WTC11 (cell line): ENCODE measurements around the gene TFF2. TPM values are rescaled to one million over a fixed set of nuclear protein-coding genes. Genes with fewer than 3 reads are reported as not detected.

ENCODE experiments used
- ATAC-seq: fragments of 200-7000 bp; cut with Tn5 transposase; 2 replicates; pipeline ENCODE4 v1.10.0; 2021; ENCODE audit warnings: mild to moderate bottlenecking, moderate library complexity
- CTCF ChIA-PET: fragments of 300-600 bp; sonication (Branson Sonifier 250); formaldehyde crosslinking; loops from one replicate; lab custom pipeline; 2021; ENCODE audit warnings: antibody characterized with exemption; lab: Charles Lee
- POLR2A ChIA-PET: fragments of 350-600 bp; sonication (Branson Sonifier 250); formaldehyde crosslinking; loops from one replicate; lab custom pipeline; 2021; ENCODE audit warnings: antibody characterized with exemption; lab: Charles Lee
- DNase-seq: peaks from one replicate; pipeline ENCODE4 v3.0.0; 2021; ENCODE audit warnings: low spot score
- H3K27ac Mint-ChIP-seq: 2 replicates; pipeline ENCODE4 v1.8.0; 2021; ENCODE audit warnings: mixed read lengths
- H3K27me3 Mint-ChIP-seq: 2 replicates; pipeline ENCODE4 v1.8.0; 2021; ENCODE audit warnings: low read depth, mild to moderate bottlenecking, moderate library complexity, mixed read lengths
- H3K36me3 Mint-ChIP-seq: 2 replicates; pipeline ENCODE4 v1.8.0; 2021; ENCODE audit warnings: mixed read lengths
- H3K4me1 Mint-ChIP-seq: 2 replicates; pipeline ENCODE4 v1.8.0; 2022; ENCODE audit warnings: mixed read lengths
- H3K4me3 Mint-ChIP-seq: 2 replicates; pipeline ENCODE4 v1.8.0; 2021; ENCODE audit warnings: mild to moderate bottlenecking, moderate library complexity, mixed read lengths
- H3K9me3 Mint-ChIP-seq: 2 replicates; pipeline ENCODE4 v1.8.0; 2021; ENCODE audit warnings: mixed read lengths
- CBFB ChIP-seq: sonication (generic); formaldehyde crosslinking; IDR thresholded peaks from 2 replicates; pipeline ENCODE4 v1.8.1; 2022; ENCODE audit warnings: mild to moderate bottlenecking, low read depth, missing genetic modification reagents
- CREM ChIP-seq: sonication (generic); formaldehyde crosslinking; IDR thresholded peaks from 2 replicates; pipeline ENCODE4 v1.8.1; 2022; ENCODE audit warnings: mild to moderate bottlenecking, missing genetic modification reagents, moderate library complexity
- ELF4 ChIP-seq: sonication (generic); formaldehyde crosslinking; IDR thresholded peaks from 2 replicates; pipeline ENCODE4 v1.8.1; 2022; ENCODE audit warnings: low read depth, mild to moderate bottlenecking, moderate library complexity, missing genetic modification reagents
- EMX1 ChIP-seq: fragments of 250-450 bp; sonication (Bioruptor Pico); IDR thresholded peaks from 2 replicates; pipeline ENCODE4 v1.8.0; 2021; ENCODE audit warnings: mild to moderate bottlenecking
- GABPB1 ChIP-seq: sonication (generic); formaldehyde crosslinking; IDR thresholded peaks from 2 replicates; pipeline ENCODE4 v1.8.1; 2023; ENCODE audit warnings: mild to moderate bottlenecking, missing genetic modification reagents
- NFE2L1 ChIP-seq: sonication (generic); formaldehyde crosslinking; IDR thresholded peaks from 2 replicates; pipeline ENCODE4 v1.8.1; 2023; ENCODE audit warnings: missing genetic modification reagents
- NR2C2 ChIP-seq: sonication (generic); formaldehyde crosslinking; IDR thresholded peaks from 2 replicates; pipeline ENCODE4 v1.8.0; 2022; ENCODE audit warnings: mild to moderate bottlenecking, missing genetic modification reagents
- OVOL2 ChIP-seq: fragments of 250-450 bp; sonication (Bioruptor Pico); IDR thresholded peaks from 2 replicates; pipeline ENCODE4 v1.9.0; 2021; ENCODE audit warnings: mild to moderate bottlenecking, borderline replicate concordance
- SP1 ChIP-seq: sonication (generic); formaldehyde crosslinking; conservative IDR thresholded peaks from 2 replicates; pipeline ENCODE4 v1.8.1; 2022; ENCODE audit warnings: missing genetic modification reagents
- ZNF138 ChIP-seq: sonication (generic); formaldehyde crosslinking; conservative IDR thresholded peaks from 2 replicates; pipeline ENCODE4 v1.8.1; 2022; ENCODE audit warnings: mild to moderate bottlenecking, moderate library complexity, missing genetic modification reagents
- ZNF219 ChIP-seq: sonication (generic); formaldehyde crosslinking; IDR thresholded peaks from 2 replicates; pipeline ENCODE4 v1.8.0; 2023; ENCODE audit warnings: missing genetic modification reagents, mild to moderate bottlenecking, borderline replicate concordance
- ZNF423 ChIP-seq: fragments of 250-450 bp; sonication (Bioruptor Pico); IDR thresholded peaks from 2 replicates; pipeline ENCODE4 v2.1.2; 2022; ENCODE audit warnings: mild to moderate bottlenecking, moderate library complexity
- total RNA-seq: library from RNA; stranded (reverse); gene quantifications from 3 replicates; pipeline ENCODE4 v1.2.3, GENCODE V29; 2021
- TF ChIP-seq, protein P1 (sequence below): sonication (generic); formaldehyde crosslinking; IDR thresholded peaks from 2 replicates; pipeline ENCODE4 v1.8.1; 2023; ENCODE audit warnings: mild to moderate bottlenecking, missing genetic modification reagents
- TF ChIP-seq, protein P2 (sequence below): fragments of 250-450 bp; sonication (Bioruptor Pico); IDR thresholded peaks from 2 replicates; pipeline ENCODE4 v1.9.0; 2021; ENCODE audit warnings: mild to moderate bottlenecking, borderline replicate concordance
- TF ChIP-seq, protein P3 (sequence below): fragments of 250-450 bp; sonication (Bioruptor Pico); IDR thresholded peaks from 2 replicates; pipeline ENCODE4 v1.8.0; 2021; ENCODE audit warnings: mild to moderate bottlenecking
- TF ChIP-seq, protein P4 (sequence below): sonication (generic); formaldehyde crosslinking; IDR thresholded peaks from 2 replicates; pipeline ENCODE4 v1.8.1; 2022; ENCODE audit warnings: mild to moderate bottlenecking, missing genetic modification reagents, moderate library complexity, borderline replicate concordance
- TF ChIP-seq, protein P5 (sequence below): sonication (generic); formaldehyde crosslinking; IDR thresholded peaks from 2 replicates; pipeline ENCODE4 v1.8.0; 2022; ENCODE audit warnings: mild to moderate bottlenecking, missing genetic modification reagents
- TF ChIP-seq, protein P6 (sequence below): sonication (generic); formaldehyde crosslinking; conservative IDR thresholded peaks from 2 replicates; pipeline ENCODE4 v1.8.1; 2023; ENCODE audit warnings: mild to moderate bottlenecking, low read depth, missing genetic modification reagents, moderate library complexity

Gene TFF2
- total RNA-seq, 1 experiment from 2014 or later = 0.33 TPM

DNA sequence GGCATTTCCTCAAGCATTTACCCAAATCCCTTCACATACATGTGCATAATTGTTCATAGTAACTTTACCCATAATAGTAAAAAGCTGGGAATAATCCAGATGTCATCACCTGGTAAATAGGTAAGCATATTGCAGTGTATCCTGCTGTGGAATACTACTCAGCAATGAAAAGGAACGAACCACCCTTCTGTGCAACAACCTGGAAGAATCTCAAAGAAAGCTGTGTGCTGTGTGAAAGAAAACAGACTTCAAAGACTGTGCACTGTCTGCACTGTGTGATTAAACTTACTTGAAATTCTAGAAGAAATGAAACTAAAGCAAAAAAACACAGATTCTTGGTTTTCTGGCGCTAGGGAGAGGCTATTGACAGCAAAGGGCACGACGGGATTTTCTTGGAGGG is 13.5 kb downstream of the TFF2 start (continued):
- TF ChIP-seq, protein P1, sequence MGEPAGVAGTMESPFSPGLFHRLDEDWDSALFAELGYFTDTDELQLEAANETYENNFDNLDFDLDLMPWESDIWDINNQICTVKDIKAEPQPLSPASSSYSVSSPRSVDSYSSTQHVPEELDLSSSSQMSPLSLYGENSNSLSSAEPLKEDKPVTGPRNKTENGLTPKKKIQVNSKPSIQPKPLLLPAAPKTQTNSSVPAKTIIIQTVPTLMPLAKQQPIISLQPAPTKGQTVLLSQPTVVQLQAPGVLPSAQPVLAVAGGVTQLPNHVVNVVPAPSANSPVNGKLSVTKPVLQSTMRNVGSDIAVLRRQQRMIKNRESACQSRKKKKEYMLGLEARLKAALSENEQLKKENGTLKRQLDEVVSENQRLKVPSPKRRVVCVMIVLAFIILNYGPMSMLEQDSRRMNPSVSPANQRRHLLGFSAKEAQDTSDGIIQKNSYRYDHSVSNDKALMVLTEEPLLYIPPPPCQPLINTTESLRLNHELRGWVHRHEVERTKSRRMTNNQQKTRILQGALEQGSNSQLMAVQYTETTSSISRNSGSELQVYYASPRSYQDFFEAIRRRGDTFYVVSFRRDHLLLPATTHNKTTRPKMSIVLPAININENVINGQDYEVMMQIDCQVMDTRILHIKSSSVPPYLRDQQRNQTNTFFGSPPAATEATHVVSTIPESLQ (CRISPR knock-in tag) = no peak

DNA sequence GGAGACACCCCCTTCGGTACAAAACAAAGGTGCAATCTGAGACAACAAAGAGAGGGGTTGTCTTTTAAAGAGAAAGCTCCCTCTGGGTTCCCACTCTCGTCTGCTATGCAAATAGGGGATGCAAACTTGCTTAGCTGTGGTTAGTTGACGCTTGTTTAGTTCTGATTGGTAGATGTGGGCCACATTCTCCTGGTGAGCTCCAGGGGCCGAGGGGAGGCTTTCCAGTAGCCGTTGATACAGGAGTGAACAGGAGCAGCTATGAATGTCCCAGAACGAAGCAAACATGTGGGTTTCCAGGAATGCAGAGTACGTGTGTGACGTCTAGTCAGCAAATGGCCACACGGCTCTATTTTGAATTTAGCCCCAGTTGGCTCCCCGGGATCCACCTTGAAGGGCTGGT is 14.7 kb downstream of the TFF2 start:
- Mint-ChIP-seq H3K4me3 (peak overlapping the region; percentile 45), H3K27me3 (peaks cover 12% of the 10 kb centered on the region), H3K4me1 (peaks cover 38% of the 10 kb centered on the region), H3K36me3 (peaks cover 18% of the 10 kb centered on the region), H3K9me3 (peaks cover 31% of the 10 kb centered on the region), H3K27ac (peak overlapping the region; percentile 97)
- ATAC-seq (peak; percentile 90), DNase-seq (peak; percentile 58)
- TF ChIP-seq, protein P2, sequence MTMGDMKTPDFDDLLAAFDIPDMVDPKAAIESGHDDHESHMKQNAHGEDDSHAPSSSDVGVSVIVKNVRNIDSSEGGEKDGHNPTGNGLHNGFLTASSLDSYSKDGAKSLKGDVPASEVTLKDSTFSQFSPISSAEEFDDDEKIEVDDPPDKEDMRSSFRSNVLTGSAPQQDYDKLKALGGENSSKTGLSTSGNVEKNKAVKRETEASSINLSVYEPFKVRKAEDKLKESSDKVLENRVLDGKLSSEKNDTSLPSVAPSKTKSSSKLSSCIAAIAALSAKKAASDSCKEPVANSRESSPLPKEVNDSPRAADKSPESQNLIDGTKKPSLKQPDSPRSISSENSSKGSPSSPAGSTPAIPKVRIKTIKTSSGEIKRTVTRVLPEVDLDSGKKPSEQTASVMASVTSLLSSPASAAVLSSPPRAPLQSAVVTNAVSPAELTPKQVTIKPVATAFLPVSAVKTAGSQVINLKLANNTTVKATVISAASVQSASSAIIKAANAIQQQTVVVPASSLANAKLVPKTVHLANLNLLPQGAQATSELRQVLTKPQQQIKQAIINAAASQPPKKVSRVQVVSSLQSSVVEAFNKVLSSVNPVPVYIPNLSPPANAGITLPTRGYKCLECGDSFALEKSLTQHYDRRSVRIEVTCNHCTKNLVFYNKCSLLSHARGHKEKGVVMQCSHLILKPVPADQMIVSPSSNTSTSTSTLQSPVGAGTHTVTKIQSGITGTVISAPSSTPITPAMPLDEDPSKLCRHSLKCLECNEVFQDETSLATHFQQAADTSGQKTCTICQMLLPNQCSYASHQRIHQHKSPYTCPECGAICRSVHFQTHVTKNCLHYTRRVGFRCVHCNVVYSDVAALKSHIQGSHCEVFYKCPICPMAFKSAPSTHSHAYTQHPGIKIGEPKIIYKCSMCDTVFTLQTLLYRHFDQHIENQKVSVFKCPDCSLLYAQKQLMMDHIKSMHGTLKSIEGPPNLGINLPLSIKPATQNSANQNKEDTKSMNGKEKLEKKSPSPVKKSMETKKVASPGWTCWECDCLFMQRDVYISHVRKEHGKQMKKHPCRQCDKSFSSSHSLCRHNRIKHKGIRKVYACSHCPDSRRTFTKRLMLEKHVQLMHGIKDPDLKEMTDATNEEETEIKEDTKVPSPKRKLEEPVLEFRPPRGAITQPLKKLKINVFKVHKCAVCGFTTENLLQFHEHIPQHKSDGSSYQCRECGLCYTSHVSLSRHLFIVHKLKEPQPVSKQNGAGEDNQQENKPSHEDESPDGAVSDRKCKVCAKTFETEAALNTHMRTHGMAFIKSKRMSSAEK (CRISPR knock-in tag) = no peak
- TF ChIP-seq ZNF138 (CRISPR knock-in tag) (no peak), OVOL2 (CRISPR knock-in tag) (no peak), NR2C2 (CRISPR knock-in tag) (no peak), GABPB1 (CRISPR knock-in tag) (no peak), ZNF219 (CRISPR knock-in tag) (no peak), ZNF423 (no peak), CBFB (CRISPR knock-in tag) (no peak)
- POLR2A ChIA-PET = interaction anchor here (0.8 kb wide), 1 partner anchor 92 kb away, joined by 3 read pairs; no protein-coding TSS in a partner anchor
- CTCF ChIA-PET = interaction anchor here (0.7 to 4.4 kb wide), 13 partner anchors 10 to 723 kb away, joined by 3 to 165 read pairs (median 4); partner anchors contain the start of gene TFF3

DNA sequence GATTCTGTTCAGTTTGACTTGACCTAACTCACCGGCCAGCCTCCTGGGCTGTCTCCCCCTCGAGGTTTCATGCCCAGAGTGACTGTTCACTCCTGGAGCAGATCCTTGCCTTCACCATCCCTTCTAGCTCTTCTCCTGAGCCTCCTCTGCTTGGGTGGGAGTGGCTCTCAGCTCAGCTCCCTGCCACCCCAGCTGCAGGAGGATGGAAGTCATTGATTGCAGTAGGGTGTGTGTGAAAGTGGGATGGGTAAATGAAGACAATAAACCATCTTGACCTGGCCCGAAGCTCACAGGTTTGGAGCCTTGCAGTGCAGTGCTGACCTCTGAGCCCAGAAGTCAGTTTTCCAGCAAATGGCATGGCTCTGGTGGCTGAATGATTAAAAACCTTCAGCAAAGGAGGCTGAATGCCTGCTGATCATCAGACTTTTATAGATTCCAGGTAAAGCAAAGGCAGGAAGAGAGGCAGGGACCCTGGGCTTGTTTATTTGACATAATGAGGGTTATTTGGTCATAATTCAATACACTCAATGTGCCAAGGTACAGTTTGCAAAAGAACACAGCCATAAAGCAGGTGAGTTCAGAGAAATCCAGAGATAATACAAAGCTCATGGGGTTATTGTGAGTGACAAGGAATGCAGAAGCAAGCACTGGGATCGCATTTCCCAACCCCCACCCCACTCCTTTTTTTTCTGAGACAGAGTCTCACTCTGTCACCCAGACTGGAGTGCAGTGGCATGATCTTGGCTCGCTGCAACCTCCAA is 18.1 kb downstream of the TFF2 start:
- ChIA-PET CTCF (no interaction called here), POLR2A (interaction anchor here (0.6 kb wide), 1 partner anchor 131 kb away, joined by 3 read pairs; no protein-coding TSS in a partner anchor)
- Mint-ChIP-seq H3K27ac (no peak overlapping the region), H3K4me3 (no peak overlapping the region), H3K36me3 (peaks cover 39% of the 10 kb centered on the region), H3K4me1 (peaks cover 36% of the 10 kb centered on the region), H3K27me3 (peaks cover 25% of the 10 kb centered on the region), H3K9me3 (peaks cover 49% of the 10 kb centered on the region)
- ATAC-seq (no peak), DNase-seq (no peak)
- TF ChIP-seq, protein P3, sequence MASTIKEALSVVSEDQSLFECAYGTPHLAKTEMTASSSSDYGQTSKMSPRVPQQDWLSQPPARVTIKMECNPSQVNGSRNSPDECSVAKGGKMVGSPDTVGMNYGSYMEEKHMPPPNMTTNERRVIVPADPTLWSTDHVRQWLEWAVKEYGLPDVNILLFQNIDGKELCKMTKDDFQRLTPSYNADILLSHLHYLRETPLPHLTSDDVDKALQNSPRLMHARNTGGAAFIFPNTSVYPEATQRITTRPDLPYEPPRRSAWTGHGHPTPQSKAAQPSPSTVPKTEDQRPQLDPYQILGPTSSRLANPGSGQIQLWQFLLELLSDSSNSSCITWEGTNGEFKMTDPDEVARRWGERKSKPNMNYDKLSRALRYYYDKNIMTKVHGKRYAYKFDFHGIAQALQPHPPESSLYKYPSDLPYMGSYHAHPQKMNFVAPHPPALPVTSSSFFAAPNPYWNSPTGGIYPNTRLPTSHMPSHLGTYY (CRISPR knock-in tag) = no peak
- TF ChIP-seq CREM (CRISPR knock-in tag) = no peak
- no peak for TF ChIP-seq NFE2L1
- TF ChIP-seq, protein P4, sequence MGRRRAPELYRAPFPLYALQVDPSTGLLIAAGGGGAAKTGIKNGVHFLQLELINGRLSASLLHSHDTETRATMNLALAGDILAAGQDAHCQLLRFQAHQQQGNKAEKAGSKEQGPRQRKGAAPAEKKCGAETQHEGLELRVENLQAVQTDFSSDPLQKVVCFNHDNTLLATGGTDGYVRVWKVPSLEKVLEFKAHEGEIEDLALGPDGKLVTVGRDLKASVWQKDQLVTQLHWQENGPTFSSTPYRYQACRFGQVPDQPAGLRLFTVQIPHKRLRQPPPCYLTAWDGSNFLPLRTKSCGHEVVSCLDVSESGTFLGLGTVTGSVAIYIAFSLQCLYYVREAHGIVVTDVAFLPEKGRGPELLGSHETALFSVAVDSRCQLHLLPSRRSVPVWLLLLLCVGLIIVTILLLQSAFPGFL (CRISPR knock-in tag) = no peak
- TF ChIP-seq, protein P5, sequence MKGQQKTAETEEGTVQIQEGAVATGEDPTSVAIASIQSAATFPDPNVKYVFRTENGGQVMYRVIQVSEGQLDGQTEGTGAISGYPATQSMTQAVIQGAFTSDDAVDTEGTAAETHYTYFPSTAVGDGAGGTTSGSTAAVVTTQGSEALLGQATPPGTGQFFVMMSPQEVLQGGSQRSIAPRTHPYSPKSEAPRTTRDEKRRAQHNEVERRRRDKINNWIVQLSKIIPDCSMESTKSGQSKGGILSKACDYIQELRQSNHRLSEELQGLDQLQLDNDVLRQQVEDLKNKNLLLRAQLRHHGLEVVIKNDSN = no peak
- no peak for TF ChIP-seq ELF4 (CRISPR knock-in tag)
- no peak for TF ChIP-seq SP1 (CRISPR knock-in tag)
- TF ChIP-seq EMX1 (CRISPR knock-in tag) = no peak
- TF ChIP-seq, protein P6, sequence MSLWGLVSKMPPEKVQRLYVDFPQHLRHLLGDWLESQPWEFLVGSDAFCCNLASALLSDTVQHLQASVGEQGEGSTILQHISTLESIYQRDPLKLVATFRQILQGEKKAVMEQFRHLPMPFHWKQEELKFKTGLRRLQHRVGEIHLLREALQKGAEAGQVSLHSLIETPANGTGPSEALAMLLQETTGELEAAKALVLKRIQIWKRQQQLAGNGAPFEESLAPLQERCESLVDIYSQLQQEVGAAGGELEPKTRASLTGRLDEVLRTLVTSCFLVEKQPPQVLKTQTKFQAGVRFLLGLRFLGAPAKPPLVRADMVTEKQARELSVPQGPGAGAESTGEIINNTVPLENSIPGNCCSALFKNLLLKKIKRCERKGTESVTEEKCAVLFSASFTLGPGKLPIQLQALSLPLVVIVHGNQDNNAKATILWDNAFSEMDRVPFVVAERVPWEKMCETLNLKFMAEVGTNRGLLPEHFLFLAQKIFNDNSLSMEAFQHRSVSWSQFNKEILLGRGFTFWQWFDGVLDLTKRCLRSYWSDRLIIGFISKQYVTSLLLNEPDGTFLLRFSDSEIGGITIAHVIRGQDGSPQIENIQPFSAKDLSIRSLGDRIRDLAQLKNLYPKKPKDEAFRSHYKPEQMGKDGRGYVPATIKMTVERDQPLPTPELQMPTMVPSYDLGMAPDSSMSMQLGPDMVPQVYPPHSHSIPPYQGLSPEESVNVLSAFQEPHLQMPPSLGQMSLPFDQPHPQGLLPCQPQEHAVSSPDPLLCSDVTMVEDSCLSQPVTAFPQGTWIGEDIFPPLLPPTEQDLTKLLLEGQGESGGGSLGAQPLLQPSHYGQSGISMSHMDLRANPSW (CRISPR knock-in tag) = no peak
